Endothelial cell of umbilical vein (primary cell): ENCODE results near the gene E2F4. TPM values are rescaled to one million over a fixed set of nuclear protein-coding genes. Genes with fewer than 3 reads are reported as not detected.

ENCODE experiments used
- BruUV-seq: library from RNA; stranded (reverse); fragments of 400-500 nt; replicated peaks from 2 replicates; lab custom pipeline; 2021; lab: Mats Ljungman, UMichigan
- CTCF ChIA-PET: fragments of 300-600, 350-600 bp; sonication (Branson Sonifier 250); formaldehyde crosslinking; loops from one replicate; lab custom pipeline; 2021; ENCODE audit warnings: antibody characterized with exemption, inconsistent platforms; lab: Charles Lee
- POLR2A ChIA-PET: fragments of 300-600, 350-600 bp; sonication (Branson Sonifier 250); formaldehyde crosslinking; loops from one replicate; lab custom pipeline; 2021; ENCODE audit warnings: antibody characterized with exemption, inconsistent platforms; lab: Charles Lee
- DNase-seq: peaks from one replicate; pipeline ENCODE4 v3.0.0-alpha.2; 2011; ENCODE audit warnings: low read depth, low spot score
- FAIRE-seq: peaks from 2 replicates; lab custom pipeline; 2011; peaks lifted over from hg19 to GRCh38; lab: Jason Lieb, UNC
- H2AFZ ChIP-seq: 2 replicates; pipeline ENCODE4 v1.6.0; 2012; ENCODE audit warnings: low read depth, low read length, control low read depth, inconsistent platforms
- H3K27ac ChIP-seq: 2 replicates; pipeline ENCODE4 v1.5.1; 2011; ENCODE audit warnings: low read depth, mild to moderate bottlenecking, control low read depth, low read length, moderate library complexity; ENCODE audit not compliant: insufficient read depth
- H3K27me3 ChIP-seq, 2 experiments: 2 replicates each; pipeline versions ENCODE4 v1.6.0 to v1.6.1; 2011; ENCODE audit warnings: low read length in 2 of 2, mixed read lengths in 1 of 2; ENCODE audit not compliant: control insufficient read depth in 2 of 2, insufficient read depth in 2 of 2
- H3K36me3 ChIP-seq, 2 experiments: 2 replicates in 1 of 2; 3 replicates in 1 of 2; pipeline ENCODE4 v1.5.1; 2011; ENCODE audit warnings: low read length in 2 of 2, mild to moderate bottlenecking in 1 of 2, moderate library complexity in 1 of 2; ENCODE audit not compliant: control insufficient read depth in 2 of 2, insufficient read depth in 2 of 2; ENCODE audit errors: extremely low read depth in 1 of 2
- H3K4me1 ChIP-seq: 3 replicates; pipeline ENCODE4 v1.5.1; 2011; ENCODE audit warnings: mild to moderate bottlenecking, low read length; ENCODE audit not compliant: control insufficient read depth, insufficient read depth; ENCODE audit errors: extremely low read depth
- H3K4me2 ChIP-seq: 2 replicates; pipeline ENCODE4 v1.6.1; 2011; ENCODE audit warnings: low read length, control low read depth, mixed read lengths; ENCODE audit not compliant: insufficient read depth
- H3K4me3 ChIP-seq, 3 experiments: fragments of 200-600 bp in 1 of 3; sonication (generic), shearing (Covaris generic) in 1 of 3; replicated peaks in 1 of 3; 2 replicates each; pipeline ENCODE4 v1.5.1; 2011 to 2016; ENCODE audit warnings: control low read depth in 3 of 3, low read length in 3 of 3, mild to moderate bottlenecking in 2 of 3, inconsistent platforms in 1 of 3, low read depth in 1 of 3, moderate library complexity in 1 of 3; ENCODE audit not compliant: insufficient read depth in 1 of 3
- H3K79me2 ChIP-seq: 2 replicates; pipeline ENCODE4 v1.6.0; 2012; ENCODE audit warnings: low read length, inconsistent platforms; ENCODE audit not compliant: control insufficient read depth, insufficient read depth
- H3K9ac ChIP-seq: replicated peaks from 2 replicates; pipeline ENCODE3; 2011; ENCODE audit warnings: low read length, control low read depth; ENCODE audit not compliant: insufficient read depth; ENCODE audit errors: extremely low read depth
- H3K9me1 ChIP-seq: replicated peaks from 3 replicates; pipeline ENCODE4 v1.6.0; 2011; ENCODE audit warnings: mild to moderate bottlenecking, low read length; ENCODE audit not compliant: control insufficient read depth, insufficient read depth; ENCODE audit errors: extremely low read depth
- H3K9me3 ChIP-seq: replicated peaks from 2 replicates; pipeline ENCODE4 v1.5.1; 2012; ENCODE audit warnings: low read length, inconsistent platforms; ENCODE audit not compliant: control insufficient read depth, insufficient read depth
- H4K20me1 ChIP-seq: replicated peaks from 2 replicates; pipeline ENCODE3; 2011; ENCODE audit warnings: mild to moderate bottlenecking, low read length; ENCODE audit not compliant: control insufficient read depth, insufficient read depth; ENCODE audit errors: extremely low read depth
- CTCF ChIP-seq, 2 donors: IDR thresholded peaks; 1 replicate in 1 of 2; 2 replicates in 1 of 2; pipeline ENCODE4 v1.5.1; 2011; ENCODE audit warnings: low read length in 2 of 2, mild to moderate bottlenecking in 2 of 2, moderate library complexity in 2 of 2, control low read depth in 1 of 2, inconsistent platforms in 1 of 2, low read depth in 1 of 2; ENCODE audit not compliant: insufficient read depth in 1 of 2; ENCODE audit errors: extremely low read depth in 1 of 2
- EZH2 ChIP-seq: IDR thresholded peaks from 2 replicates; pipeline ENCODE4 v1.6.1; 2012; ENCODE audit warnings: borderline replicate concordance, low read depth, mild to moderate bottlenecking, moderate library complexity, low read length, inconsistent platforms; ENCODE audit not compliant: severe bottlenecking
- FOS ChIP-seq: IDR thresholded peaks from 2 replicates; pipeline ENCODE4 v1.6.1; 2011; ENCODE audit warnings: mild to moderate bottlenecking, low read length, moderate library complexity, borderline replicate concordance; ENCODE audit not compliant: insufficient read depth
- GATA2 ChIP-seq: IDR thresholded peaks from 2 replicates; pipeline ENCODE4 v1.7.0; 2011; ENCODE audit warnings: low read depth, mild to moderate bottlenecking, moderate library complexity, mixed read lengths, low read length; ENCODE audit not compliant: insufficient read length, insufficient read depth
- JUN ChIP-seq: IDR thresholded peaks from 2 replicates; pipeline ENCODE4 v1.6.1; 2011; ENCODE audit warnings: borderline replicate concordance, low read depth; ENCODE audit not compliant: insufficient read length, insufficient read depth
- MYC ChIP-seq: IDR thresholded peaks from one replicate; pipeline ENCODE4 v1.6.1; 2011; ENCODE audit warnings: mild to moderate bottlenecking, low read depth, low read length
- POLR2A ChIP-seq: IDR thresholded peaks from 2 replicates; pipeline ENCODE4 v1.6.1; 2012; ENCODE audit warnings: low read depth, mild to moderate bottlenecking, control low read depth, low read length
- POLR2AphosphoS5 ChIP-seq: IDR thresholded peaks from 2 replicates; pipeline ENCODE4 v1.6.1; 2012; ENCODE audit warnings: low read depth, mild to moderate bottlenecking, control low read depth, low read length, moderate library complexity; ENCODE audit not compliant: insufficient read depth
- dilution Hi-C: fragments of 300-500 bp; cut with MboI; formaldehyde crosslinking; loops from one replicate; pipeline ENCODE4 v1.15.0; 2019; ENCODE audit warnings: low sequenced_read_pairs; ENCODE audit not compliant: extremely low pct_ligation_motif_present
- intact Hi-C: fragments of 100-400 bp; cut with micrococcal nuclease; formaldehyde crosslinking; loops from one replicate; pipeline ENCODE4 v1.10.0; 2022
- polyA plus RNA-seq, 4 experiments: library from polyadenylated mRNA; depleted of rRNA in 3 of 4; stranded (reverse) in 3 of 4; unstranded in 1 of 4; fragments of >200 nt; gene quantifications; 2 replicates each; pipeline versions ENCODE4 v1.2.1 to v1.2.3, GENCODE V29; 2011 to 2012; ENCODE audit warnings: missing spikeins in 1 of 4
- total RNA-seq: library from RNA; stranded (reverse); gene quantifications from 2 replicates; pipeline ENCODE4 v1.2.3, GENCODE V29; 2021
- TF ChIP-seq, protein P1 (sequence below): IDR thresholded peaks from 2 replicates; pipeline ENCODE4 v1.6.1; 2011; ENCODE audit not compliant: insufficient read depth, insufficient read length

The E2F4 gene
- total and polyA plus RNA-seq, 2 donors (not counting 3 experiments of a cell fraction or from before 2014, with no cell fraction given): 112 to 168 TPM

- CTCF ChIA-PET: interaction anchor here (1.0 to 1.5 kb wide), 4 partner anchors 9 to 158 kb away, joined by 3 to 5 read pairs (median 3); no protein-coding TSS in a partner anchor
- Histone ChIP-seq H3K9me3 (no peaks in the 10 kb centered on the region), H3K9ac (peak overlapping the region; percentile 44), H3K27me3 (no peaks in the 10 kb centered on the region), H3K4me1 (peaks cover 52% of the 10 kb centered on the region), H3K4me3 (no peak overlapping the region), H3K4me2 (peak overlapping the region; percentile 7), H3K27ac (peak overlapping the region; percentile 85), H2AFZ (no peak overlapping the region), H3K9me1 (no peaks in the 10 kb centered on the region), H4K20me1 (no peaks in the 10 kb centered on the region), H3K36me3 (peaks cover 5 to 35% of the 10 kb centered on the region in 2 experiments), H3K79me2 (peaks cover 46% of the 10 kb centered on the region)
- no TSS peak for BruUV-seq
- intact Hi-C loops (no loop called here), dilution Hi-C loops (no loop called here)
- DNase-seq (peak; percentile 36), FAIRE-seq (peak; percentile 78)
- TF ChIP-seq JUN: no peak
- no peak for TF ChIP-seq CTCF (IDR thresholded peaks at IDR 0.05; ENCODE audit: extremely low read depth in 1 of 2, insufficient read depth in 1 of 2, low read depth in 1 of 2, low read length in 2 of 2)
- TF ChIP-seq GATA2: no peak
- TF ChIP-seq FOS: no peak
- TF ChIP-seq EZH2: no peak
- no peak for TF ChIP-seq POLR2AphosphoS5
- TF ChIP-seq, protein P1, sequence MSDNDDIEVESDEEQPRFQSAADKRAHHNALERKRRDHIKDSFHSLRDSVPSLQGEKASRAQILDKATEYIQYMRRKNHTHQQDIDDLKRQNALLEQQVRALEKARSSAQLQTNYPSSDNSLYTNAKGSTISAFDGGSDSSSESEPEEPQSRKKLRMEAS: no peak
- TF ChIP-seq POLR2A: no peak
- TF ChIP-seq MYC: no peak
- POLR2A ChIA-PET: no interaction called here
These were observed 49.3 kb downstream of the E2F4 start for GRCh38 chr16:67241008-67241900.
